ENCODE measurements around the gene TH. TPM values are rescaled to one million over a fixed set of nuclear protein-coding genes. Genes with fewer than 3 reads are reported as not detected.

The TH gene
- polyA plus RNA-seq, 1 of the 3 experiments (the other 2 are of a cell fraction), result not detected

GRCh38 chr11:2208691-2209369, 37.2 kb upstream of the TH start:
- no peaks in the 10 kb centered on the region for H3F3A ChIP-seq (replicated peaks; ENCODE audit: insufficient read depth)
- WGBS (ENCODE audit: low lambda C conversion rate), result 46% methylated on average over 11 of the region's 24 CpGs
- POLR2A ChIA-PET, result interaction anchor here (1.3 kb wide), 1 partner anchor 168 kb away, joined by 5 read pairs; the partner anchor contains the start of gene CD81
- no peak for TF ChIP-seq IRF3 (IDR thresholded peaks at IDR 0.05; ENCODE audit: low read depth, low read length)
- TF ChIP-seq TEAD4 (IDR thresholded peaks at IDR 0.05; ENCODE audit: borderline replicate concordance, insufficient read depth), result no peak
- TF ChIP-seq TCF12 (IDR thresholded peaks at IDR 0.05), result no peak
- no peak for TF ChIP-seq EZH2phosphoT487 (IDR thresholded peaks at IDR 0.05; ENCODE audit: borderline replicate concordance, low read depth)
- H3K27ac ChIP-seq (ENCODE audit: low read depth in 2 of 2, low read length in 1 of 2), result no peak overlapping the region; a peak in 1 of 4 replicates
- H3K4me3 ChIP-seq (ENCODE audit: low read depth in 2 of 2, low read length in 1 of 2), result no peak overlapping the region
- H4K20me1 ChIP-seq (ENCODE audit: insufficient read depth), result no peaks in the 10 kb centered on the region
- no peaks in the 10 kb centered on the region for H3K27me3 ChIP-seq (ENCODE audit: insufficient read depth)
- CTCF ChIA-PET, result interaction anchor here (0.6 to 4.4 kb wide), 10 partner anchors 9 to 214 kb away, joined by 3 to 38 read pairs (median 6); no protein-coding TSS in a partner anchor
- H3K4me1 ChIP-seq (ENCODE audit: control insufficient read depth in 1 of 2, insufficient read depth in 2 of 2, low read depth in 1 of 2, low read length in 1 of 2), result peaks cover 0 to 21% of the 10 kb centered on the region in 2 experiments; a peak in 1 of 4 replicates
- H3K9ac ChIP-seq, result no peak overlapping the region
- no peaks in the 10 kb centered on the region for H3K36me3 ChIP-seq (replicated peaks in 1 of 2; ENCODE audit: control insufficient read depth in 1 of 2, insufficient read depth in 2 of 2, low read length in 1 of 2)
- H3K4me2 ChIP-seq, result no peak overlapping the region
- no peak overlapping the region for H2AFZ ChIP-seq (ENCODE audit: low read depth)
- no peaks in the 10 kb centered on the region for H3K79me2 ChIP-seq (ENCODE audit: insufficient read depth)
- peak; percentile 72 for DNase-seq
- no peaks in the 10 kb centered on the region for H3K9me2 ChIP-seq
- no peaks in the 10 kb centered on the region for H3K9me3 ChIP-seq

- no peaks in the 10 kb centered on the region for H3K79me2 ChIP-seq (ENCODE audit: insufficient read depth)
- H2AFZ ChIP-seq (ENCODE audit: low read depth), result no peak overlapping the region
- 50% methylated on average over 16 of the region's 24 CpGs for WGBS (ENCODE audit: low lambda C conversion rate)
- CTCF ChIA-PET, result interaction anchor here (0.6 to 4.4 kb wide), 10 partner anchors 10 to 323 kb away, joined by 3 to 38 read pairs (median 6); no protein-coding TSS in a partner anchor
- no peaks in the 10 kb centered on the region for H3K9me3 ChIP-seq
- H3K27me3 ChIP-seq (ENCODE audit: insufficient read depth), result no peaks in the 10 kb centered on the region
- H4K20me1 ChIP-seq (ENCODE audit: insufficient read depth), result no peaks in the 10 kb centered on the region
- no peak overlapping the region for H3K9ac ChIP-seq
- H3K4me2 ChIP-seq, result no peak overlapping the region
- POLR2A ChIA-PET, result interaction anchor here (1.3 kb wide), 1 partner anchor 169 kb away, joined by 5 read pairs; the partner anchor contains the start of gene CD81
- H3K4me1 ChIP-seq (ENCODE audit: control insufficient read depth in 1 of 2, insufficient read depth in 2 of 2, low read depth in 1 of 2, low read length in 1 of 2), result peaks cover 0 to 21% of the 10 kb centered on the region in 2 experiments; a peak in 1 of 4 replicates
- H3K36me3 ChIP-seq (replicated peaks in 1 of 2; ENCODE audit: control insufficient read depth in 1 of 2, insufficient read depth in 2 of 2, low read length in 1 of 2), result no peaks in the 10 kb centered on the region
- no peaks in the 10 kb centered on the region for H3K9me2 ChIP-seq
- no peak overlapping the region; a peak in 1 of 4 replicates for H3K27ac ChIP-seq (ENCODE audit: low read depth in 2 of 2, low read length in 1 of 2)
- no peaks in the 10 kb centered on the region for H3F3A ChIP-seq (replicated peaks; ENCODE audit: insufficient read depth)
- no peak overlapping the region for H3K4me3 ChIP-seq (ENCODE audit: low read depth in 2 of 2, low read length in 1 of 2)
- DNase-seq, result peak; percentile 45
- no peak for TF ChIP-seq JUND (IDR thresholded peaks at IDR 0.05)
- no peak for TF ChIP-seq SMC3 (IDR thresholded peaks at IDR 0.05; ENCODE audit: low read depth, low read length)
- no peak for TF ChIP-seq CHD2 (IDR thresholded peaks at IDR 0.05; ENCODE audit: low read length, partially characterized antibody)
- no peak for TF ChIP-seq GABPA (IDR thresholded peaks at IDR 0.05; ENCODE audit: low read depth)
- TF ChIP-seq RFX5 (IDR thresholded peaks at IDR 0.05; ENCODE audit: low read length), result no peak
- TF ChIP-seq EZH2phosphoT487 (IDR thresholded peaks at IDR 0.05; ENCODE audit: borderline replicate concordance, low read depth), result no peak
- no peak for TF ChIP-seq SIN3A (IDR thresholded peaks at IDR 0.05; ENCODE audit: borderline replicate concordance, low read depth, low read length)
- no peak for TF ChIP-seq FOXJ3 (CRISPR knock-in tag; IDR thresholded peaks at IDR 0.05)
- TF ChIP-seq IRF3 (IDR thresholded peaks at IDR 0.05; ENCODE audit: low read depth, low read length), result no peak
- no peak for TF ChIP-seq NRF1 (IDR thresholded peaks at IDR 0.05; ENCODE audit: low read depth, low read length)
- TF ChIP-seq POLR2AphosphoS5 (IDR thresholded peaks at IDR 0.05; ENCODE audit: low read depth, low read length), result no peak
- no peak for TF ChIP-seq MEF2A (IDR thresholded peaks at IDR 0.05; ENCODE audit: borderline replicate concordance, low read depth)
- no peak for TF ChIP-seq EP300 (IDR thresholded peaks at IDR 0.05; ENCODE audit: borderline replicate concordance in 1 of 2, low read depth in 1 of 2, low read length in 1 of 2)
- no peak for TF ChIP-seq TCF12 (IDR thresholded peaks at IDR 0.05)
- no peak for TF ChIP-seq TAF1 (IDR thresholded peaks at IDR 0.05; ENCODE audit: borderline replicate concordance, low read depth, low read length)
- TF ChIP-seq CTCF (IDR thresholded peaks at IDR 0.05), result no peak
- TF ChIP-seq TEAD4 (IDR thresholded peaks at IDR 0.05; ENCODE audit: borderline replicate concordance, insufficient read depth), result no peak
- TF ChIP-seq RXRA (IDR thresholded peaks at IDR 0.05; ENCODE audit: borderline replicate concordance, low read depth), result no peak
- no peak for TF ChIP-seq RCOR1 (IDR thresholded peaks at IDR 0.05; ENCODE audit: low read length)
Measured at GRCh38 chr11:2207773-2208621, 36.4 kb upstream of the TH start.
